H54 (cell line): ENCODE results near the gene TCP10L.
"Not testable (repeated sequence)": the region's sequence is repeated elsewhere in the genome, so short reads cannot be mapped to it uniquely, and the experiment has no call there.

Experiments used
- DNase-seq: peaks from one replicate; pipeline ENCODE4 v3.0.0; 2011; ENCODE audit warnings: low spot score, mixed read lengths; ENCODE audit not compliant: insufficient read length
- FAIRE-seq: peaks from 3 replicates; lab custom pipeline; 2011; peaks lifted over from hg19 to GRCh38; lab: Jason Lieb, UNC
- POLR2A ChIP-seq: IDR thresholded peaks from 2 replicates; pipeline ENCODE4 v1.6.1; 2011; ENCODE audit warnings: low read depth, mild to moderate bottlenecking, low read length

The TCP10L gene

DNA sequence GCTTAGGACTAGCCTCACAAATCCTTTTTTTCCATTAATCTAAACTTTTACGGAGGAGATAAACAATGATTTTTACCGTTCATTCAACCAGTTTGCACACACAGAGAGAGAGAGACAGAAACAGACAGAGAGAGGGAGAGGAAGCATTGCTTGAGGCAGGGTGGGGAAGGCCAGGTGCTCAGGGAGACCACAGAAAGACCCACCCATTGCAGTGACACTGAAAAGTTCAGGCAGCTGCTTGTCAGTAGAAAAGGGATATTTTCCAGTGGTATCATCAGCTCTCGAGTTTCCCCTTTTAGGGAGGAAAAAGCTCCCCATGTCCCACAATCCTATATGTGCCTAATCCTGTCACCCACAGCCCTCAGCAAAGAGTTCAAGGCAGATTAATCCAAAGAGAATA is 27.2 kb downstream of the TCP10L start:
- TF ChIP-seq POLR2A, result no peak
- no peak for FAIRE-seq
- DNase-seq, result no peak

- FAIRE-seq, result no peak
- no peak for DNase-seq
- no peak for TF ChIP-seq POLR2A
Measured at GRCh38 chr21:32554832-32555638, 30.3 kb downstream of the TCP10L start.

DNA sequence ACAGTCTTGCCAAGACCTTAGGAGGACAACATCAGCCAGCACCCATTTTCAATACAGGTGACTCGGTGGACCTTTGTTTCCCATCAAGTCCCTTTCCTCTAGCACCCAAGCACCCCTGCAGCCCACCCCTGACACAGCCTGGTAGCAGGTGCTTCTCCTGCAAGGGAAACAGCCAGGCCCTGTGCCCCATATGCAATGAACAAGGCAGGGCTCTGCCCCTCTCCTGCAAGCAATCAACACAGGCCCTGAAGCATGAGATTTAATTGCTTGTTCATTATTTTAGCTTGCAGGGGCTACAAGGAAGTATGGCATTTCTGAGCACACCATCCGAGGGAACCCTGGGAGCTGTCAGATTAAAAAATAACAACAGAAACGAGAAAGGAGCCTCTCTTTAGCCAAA is 35.4 kb downstream of the TCP10L start:
- no peak for FAIRE-seq
- no peak for TF ChIP-seq POLR2A
- DNase-seq, result no peak

- no peak for DNase-seq
- TF ChIP-seq POLR2A, result no peak
- no peak for FAIRE-seq
Measured at GRCh38 chr21:32549440-32549839, 35.9 kb downstream of the TCP10L start.

GRCh38 chr21:32548978-32549377 is 36.3 kb downstream of the TCP10L start:
- FAIRE-seq (no peak), DNase-seq (no peak)
- TF ChIP-seq POLR2A, result no peak

DNA sequence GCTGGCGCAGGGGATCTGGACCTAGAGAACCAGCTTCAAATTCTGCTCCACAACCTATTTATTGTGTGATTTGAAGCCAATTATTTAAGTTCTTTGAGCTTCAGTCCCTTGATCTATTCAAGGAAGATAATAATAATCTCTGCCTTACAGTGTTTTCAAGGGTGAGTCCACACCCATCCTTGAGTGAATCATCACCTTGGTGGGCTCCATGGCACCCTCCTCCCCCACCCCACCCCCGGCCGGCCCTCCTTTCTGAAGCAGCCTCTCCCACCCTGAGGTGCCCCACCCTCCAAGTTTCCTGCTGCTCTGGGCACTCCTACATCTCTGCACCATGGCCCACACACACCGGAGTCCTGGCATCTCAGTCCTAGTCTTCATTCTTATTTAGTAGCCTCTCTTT is 38.3 kb downstream of the TCP10L start:
- DNase-seq (no peak), FAIRE-seq (no peak)
- TF ChIP-seq POLR2A, result no peak

DNA sequence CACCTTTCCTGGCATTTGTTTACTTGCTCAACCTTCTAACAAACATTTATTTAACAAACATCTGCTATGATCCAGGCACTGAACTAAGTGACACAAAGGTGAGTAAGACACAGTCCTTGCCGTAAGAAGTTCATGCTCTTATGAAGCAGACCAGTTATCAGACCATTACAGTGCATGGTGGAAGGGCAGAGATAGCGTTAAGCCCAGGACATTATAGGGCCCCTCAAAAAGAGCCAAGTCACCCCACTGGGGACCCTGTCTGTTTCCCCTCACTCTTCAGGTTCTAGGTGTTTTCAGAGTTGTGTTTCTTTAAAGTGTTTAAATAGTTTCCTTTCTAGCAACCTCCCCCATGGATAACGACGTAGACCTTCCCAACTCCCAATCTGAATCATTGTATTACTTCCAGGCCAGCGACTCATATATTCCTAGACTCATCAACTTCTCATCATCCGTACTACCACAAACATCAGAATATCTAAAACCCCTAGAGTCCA is 39.3 kb downstream of the TCP10L start:
- FAIRE-seq (peak; percentile 61), DNase-seq (no peak)
- TF ChIP-seq POLR2A, result no peak

GRCh38 chr21:32544697-32545096 is 40.6 kb downstream of the TCP10L start:
- no peak for FAIRE-seq
- TF ChIP-seq POLR2A, result no peak

GRCh38 chr21:32543975-32544374 is 41.3 kb downstream of the TCP10L start:
- DNase-seq, result no peak
- no peak for TF ChIP-seq POLR2A
- FAIRE-seq, result no peak

More at GRCh38 chr21:32544697-32545096, 40.6 kb downstream of the TCP10L start:
- no peak for DNase-seq

DNA sequence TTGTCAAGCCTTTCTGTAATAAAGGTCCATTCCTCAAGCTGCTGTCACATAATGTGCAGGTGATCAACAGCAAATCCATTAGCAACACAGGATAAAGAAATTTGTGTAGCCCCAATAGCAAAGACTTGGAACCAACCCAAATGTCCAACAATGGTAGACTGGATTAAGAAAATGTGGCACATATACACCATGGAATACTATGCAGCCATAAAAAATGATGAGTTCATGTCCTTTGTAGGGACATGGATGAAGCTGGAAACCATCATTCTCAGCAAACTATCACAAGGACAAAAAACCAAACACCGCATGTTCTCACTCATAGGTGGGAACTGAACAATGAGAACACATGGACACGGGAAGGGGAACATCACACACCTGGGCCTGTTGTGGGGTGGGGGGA is 42.3 kb downstream of the TCP10L start:
- DNase-seq, FAIRE-seq: not testable (repeated sequence)

DNA sequence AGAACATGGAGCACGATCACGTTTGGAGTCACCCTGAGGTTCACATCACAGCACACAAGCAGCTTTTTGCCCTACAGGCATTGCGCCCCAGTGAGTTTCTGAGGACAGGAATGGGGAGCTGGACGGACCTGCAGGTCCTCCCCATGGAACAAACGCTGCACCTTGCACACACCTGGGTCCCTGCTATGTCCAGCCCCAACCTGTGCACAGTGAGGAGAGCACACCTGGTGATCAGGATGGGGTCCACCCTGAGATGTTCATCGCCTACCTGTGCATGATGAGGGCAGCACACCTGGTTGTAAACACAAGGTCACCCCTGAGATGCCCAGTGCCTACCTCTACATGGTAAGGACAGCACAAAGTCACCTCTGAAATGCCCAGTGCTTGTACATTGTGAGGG is 45.9 kb downstream of the TCP10L start:
- FAIRE-seq, result no peak
- DNase-seq, result no peak
- TF ChIP-seq POLR2A, result no peak

DNA sequence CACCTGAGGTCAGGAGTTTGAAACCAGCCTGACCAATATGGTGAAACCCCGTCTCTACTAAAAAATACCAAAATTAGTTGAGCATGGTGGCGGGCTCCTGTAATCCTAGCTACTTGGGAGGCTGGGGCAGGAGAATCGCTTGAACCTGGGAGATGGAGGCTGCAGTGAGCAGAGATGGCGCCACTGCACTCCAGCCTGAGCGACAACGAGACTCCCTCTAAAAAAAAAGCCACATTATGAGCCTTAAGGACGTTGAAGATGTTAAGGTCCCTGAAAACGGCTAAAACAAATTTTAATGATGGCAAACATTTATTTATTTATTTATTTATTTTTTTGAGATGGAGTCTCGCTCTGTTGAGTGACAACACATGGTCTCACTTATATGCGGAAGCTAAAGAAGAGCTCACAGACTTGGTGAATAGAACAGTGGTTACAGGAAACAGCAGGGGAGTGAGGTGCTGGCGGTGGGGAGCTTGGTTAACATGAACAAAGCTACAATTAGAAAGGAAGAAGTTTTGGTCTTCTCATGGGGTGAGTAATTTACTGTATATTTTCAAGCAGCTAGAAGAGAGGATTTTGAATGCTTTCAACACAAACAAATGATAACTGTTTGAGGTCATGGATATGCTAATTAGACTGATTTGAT is 47.1 kb downstream of the TCP10L start:
- TF ChIP-seq POLR2A, result no peak
- FAIRE-seq, result no peak
- DNase-seq, result no peak

GRCh38 chr21:32537569-32537881 is 47.8 kb downstream of the TCP10L start:
- DNase-seq, result no peak
- FAIRE-seq, result no peak
- TF ChIP-seq POLR2A, result no peak

DNA sequence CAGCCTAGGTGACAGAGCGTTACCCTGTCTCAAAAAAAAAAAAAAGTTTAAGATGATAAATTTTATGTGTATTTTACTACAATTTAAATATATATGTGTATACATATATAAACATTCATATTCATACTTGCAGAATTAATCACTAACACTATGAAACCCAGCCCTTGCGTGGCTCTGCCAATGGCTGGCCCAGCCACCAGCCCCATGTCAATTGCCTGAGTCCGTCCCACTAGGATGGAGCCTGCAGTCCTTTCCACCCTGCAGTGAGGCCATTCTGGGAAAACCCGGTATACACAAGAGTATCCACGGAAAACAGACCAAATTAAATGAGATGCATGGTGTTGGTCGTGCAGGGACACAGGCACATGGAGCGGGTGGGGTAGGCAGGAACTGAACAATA is 49.7 kb downstream of the TCP10L start:
- DNase-seq (no peak), FAIRE-seq (no peak)
- TF ChIP-seq POLR2A, result no peak

DNA sequence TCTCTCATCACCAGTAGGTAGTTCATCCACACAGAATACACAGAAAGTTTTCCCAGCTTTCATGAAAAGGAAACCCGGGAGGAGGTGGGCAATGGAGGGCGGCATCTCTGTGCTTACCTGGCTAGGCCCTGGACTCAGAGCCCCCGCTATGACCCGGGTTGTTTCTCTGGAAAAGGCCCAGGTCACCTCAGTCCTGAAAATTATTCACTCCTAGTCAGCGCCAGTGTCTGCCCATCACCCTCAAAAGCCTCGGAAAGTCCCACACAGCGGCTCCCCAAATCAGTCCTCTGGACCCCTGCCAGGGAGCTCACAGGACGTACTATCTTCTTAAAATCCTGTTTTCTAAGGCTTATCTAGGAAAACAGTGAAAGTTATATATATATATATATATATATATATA is 51.2 kb downstream of the TCP10L start:
- DNase-seq (no peak), FAIRE-seq (no peak)
- no peak for TF ChIP-seq POLR2A
